Neuronal stem cell (in vitro differentiated cells): Measurements from ENCODE around the gene MAN1B1.

Experiments
- DNase-seq: peaks from one replicate; pipeline ENCODE4 v3.0.0-alpha.2; 2013; ENCODE audit warnings: low spot score
- H2AFZ ChIP-seq: one replicate; pipeline ENCODE4 v1.6.1; 2013; ENCODE audit warnings: mild to moderate bottlenecking, low read length, inconsistent platforms
- H2AK5ac ChIP-seq: 2 replicates; pipeline ENCODE4 v1.6.1; 2013; ENCODE audit warnings: low read depth, mild to moderate bottlenecking, inconsistent platforms, low read length, moderate library complexity, mixed read lengths
- H2BK120ac ChIP-seq: 2 replicates; pipeline ENCODE4 v1.6.1; 2013; ENCODE audit warnings: low read depth, mild to moderate bottlenecking, inconsistent platforms, low read length, moderate library complexity, mixed read lengths
- H2BK12ac ChIP-seq: one replicate; pipeline ENCODE4 v1.6.1; 2013; ENCODE audit warnings: low read length, inconsistent platforms
- H2BK15ac ChIP-seq: 2 replicates; pipeline ENCODE4 v1.6.1; 2013; ENCODE audit warnings: mild to moderate bottlenecking, low read length, inconsistent platforms, mixed read lengths
- H2BK5ac ChIP-seq: one replicate; pipeline ENCODE4 v1.6.1; 2013; ENCODE audit warnings: inconsistent platforms, mild to moderate bottlenecking, low read length, moderate library complexity
- H3K14ac ChIP-seq: one replicate; pipeline ENCODE4 v1.6.1; 2013; ENCODE audit warnings: low read length, inconsistent platforms
- H3K18ac ChIP-seq: 2 replicates; pipeline ENCODE4 v1.6.1; 2013; ENCODE audit warnings: low read length, inconsistent platforms
- H3K23ac ChIP-seq: 2 replicates; pipeline ENCODE4 v1.6.1; 2013; ENCODE audit warnings: low read depth, mild to moderate bottlenecking, mixed read lengths, low read length, inconsistent platforms; ENCODE audit not compliant: poor library complexity
- H3K27ac ChIP-seq: replicated peaks from 3 replicates; pipeline ENCODE4 v1.5.1; 2013; ENCODE audit warnings: low read length, inconsistent platforms
- H3K27me3 ChIP-seq, 3 experiments: 2 replicates each; pipeline ENCODE4 v1.6.1; 2013; ENCODE audit warnings: low read length in 3 of 3, mild to moderate bottlenecking in 2 of 3, inconsistent platforms in 1 of 3, low read depth in 1 of 3, mixed read lengths in 1 of 3, moderate library complexity in 1 of 3; ENCODE audit not compliant: control insufficient read depth in 3 of 3, insufficient read depth in 3 of 3
- H3K36me3 ChIP-seq, 2 donors: replicated peaks in 1 of 2; 2 replicates each; pipeline ENCODE4 v1.6.1; 2013; ENCODE audit warnings: low read length in 2 of 2; ENCODE audit not compliant: control insufficient read depth in 2 of 2, insufficient read depth in 2 of 2
- H3K4ac ChIP-seq: 2 replicates; pipeline ENCODE4 v1.6.1; 2013; ENCODE audit warnings: inconsistent platforms, mild to moderate bottlenecking, low read length, moderate library complexity
- H3K4me1 ChIP-seq, 2 donors: 1 replicate in 1 of 2; 2 replicates in 1 of 2; pipeline ENCODE4 v1.6.1; 2013; ENCODE audit warnings: low read length in 2 of 2, low read depth in 1 of 2; ENCODE audit not compliant: control insufficient read depth in 2 of 2, insufficient read depth in 1 of 2
- H3K4me2 ChIP-seq: one replicate; pipeline ENCODE4 v1.6.1; 2013; ENCODE audit warnings: mild to moderate bottlenecking, low read length, inconsistent platforms; ENCODE audit not compliant: insufficient read depth, poor library complexity, severe bottlenecking
- H3K4me3 ChIP-seq, 2 donors: 2 replicates each; pipeline ENCODE4 v1.5.1; 2013; ENCODE audit warnings: low read length in 2 of 2, mild to moderate bottlenecking in 2 of 2, inconsistent platforms in 1 of 2, moderate library complexity in 1 of 2
- H3K79me1 ChIP-seq: one replicate; pipeline ENCODE4 v1.6.1; 2013; ENCODE audit warnings: low read depth, mild to moderate bottlenecking, inconsistent platforms, low read length, moderate library complexity
- H3K9ac ChIP-seq: one replicate; pipeline ENCODE4 v1.6.1; 2013; ENCODE audit warnings: mild to moderate bottlenecking, low read depth, low read length, inconsistent platforms; ENCODE audit not compliant: poor library complexity
- H3K9me3 ChIP-seq, 2 donors: replicated peaks in 1 of 2; 2 replicates each; pipeline versions ENCODE3 to v1.6.1; 2013; ENCODE audit warnings: low read length in 2 of 2, mild to moderate bottlenecking in 2 of 2, inconsistent platforms in 1 of 2, low read depth in 1 of 2, mixed read lengths in 1 of 2, moderate library complexity in 1 of 2; ENCODE audit not compliant: control insufficient read depth in 2 of 2, insufficient read depth in 1 of 2
- H4K8ac ChIP-seq: one replicate; pipeline ENCODE4 v1.6.1; 2013; ENCODE audit warnings: low read depth, mild to moderate bottlenecking, inconsistent platforms, low read length, moderate library complexity
- H4K91ac ChIP-seq: one replicate; pipeline ENCODE4 v1.6.1; 2013; ENCODE audit warnings: low read length, low read depth, mild to moderate bottlenecking, inconsistent platforms; ENCODE audit not compliant: poor library complexity
- WGBS, 2 donors: extraction: QIAGEN DNeasy Blood & Tissue Kit; methylation state at CpG; one replicate each; pipeline ENCODE4 v1.1.7; 2013; ENCODE audit warnings: missing lambda C conversion rate in 2 of 2, mixed read lengths in 1 of 2; ENCODE audit not compliant: insufficient read length in 2 of 2, insufficient replicate concordance in 1 of 2; ENCODE audit errors: extremely low coverage in 2 of 2; 5-methylcytosine and 5-hydroxymethylcytosine counted together

Gene MAN1B1

GRCh38 chr9:137096785-137097546, 10.2 kb downstream of the MAN1B1 start:
- Histone ChIP-seq H3K14ac (peak overlapping the region; percentile 56), H3K23ac (no peak overlapping the region), H3K4me3 (no peak overlapping the region), H4K91ac (no peak overlapping the region), H2BK15ac (no peak overlapping the region), H3K4me2 (no peak overlapping the region), H3K79me1 (peaks cover 2% of the 10 kb centered on the region), H2BK5ac (no peak overlapping the region), H3K4ac (no peak overlapping the region), H3K9ac (no peak overlapping the region), H3K36me3 (peaks cover 41 to 72% of the 10 kb centered on the region in 2 donors), H4K8ac (no peak overlapping the region), H2AK5ac (no peak overlapping the region), H3K27me3 (no peaks in the 10 kb centered on the region), H3K18ac (no peak overlapping the region), H2BK120ac (no peak overlapping the region), H3K27ac (no peak overlapping the region), H3K9me3 (peaks cover 10% of the 10 kb centered on the region in 2 donors), H2BK12ac (no peak overlapping the region), H3K4me1 (no peaks in the 10 kb centered on the region), H2AFZ (no peak overlapping the region)
- no CpG with 5 or more reads among the region's 31 CpGs for WGBS, 2 donors
- no peak for DNase-seq

GRCh38 chr9:137097761-137098462, 11.1 kb downstream of the MAN1B1 start:
- H3K9me3 ChIP-seq: peaks cover 17 to 19% of the 10 kb centered on the region in 2 donors
- no peak overlapping the region for H2BK120ac ChIP-seq
- H3K4me3 ChIP-seq: no peak overlapping the region
- H4K91ac ChIP-seq: no peak overlapping the region
- H3K18ac ChIP-seq: no peak overlapping the region
- H2AK5ac ChIP-seq: no peak overlapping the region
- no peak overlapping the region for H3K4ac ChIP-seq
- no peak overlapping the region for H3K23ac ChIP-seq
- H2BK15ac ChIP-seq: no peak overlapping the region
- no peak overlapping the region for H4K8ac ChIP-seq
- no peak overlapping the region for H2BK5ac ChIP-seq
- H3K4me1 ChIP-seq: no peaks in the 10 kb centered on the region
- H2AFZ ChIP-seq: no peak overlapping the region
- H3K27ac ChIP-seq: no peak overlapping the region
- H3K27me3 ChIP-seq: no peaks in the 10 kb centered on the region
- H3K14ac ChIP-seq: peak overlapping the region; percentile 38
- no peak overlapping the region for H3K4me2 ChIP-seq
- H2BK12ac ChIP-seq: peak overlapping the region; percentile 6
- H3K36me3 ChIP-seq: peaks cover 48 to 73% of the 10 kb centered on the region in 2 donors
- H3K79me1 ChIP-seq: peaks cover 4% of the 10 kb centered on the region
- WGBS, 2 donors: no CpG with 5 or more reads among the region's 20 CpGs
- DNase-seq: no peak
- H3K9ac ChIP-seq: no peak overlapping the region

GRCh38 chr9:137099231-137099630, 12.4 kb downstream of the MAN1B1 start:
- Histone ChIP-seq H4K8ac (no peak overlapping the region), H3K14ac (peak overlapping the region; percentile 71), H3K23ac (peak overlapping the region; percentile 75), H2BK15ac (no peak overlapping the region), H2BK120ac (no peak overlapping the region), H4K91ac (no peak overlapping the region), H3K9ac (no peak overlapping the region), H3K36me3 (peaks cover 59 to 81% of the 10 kb centered on the region in 2 donors), H3K4me3 (peak overlapping the region in 1 of 2 donors; percentile 33), H3K27ac (no peak overlapping the region), H3K79me1 (peaks cover 6% of the 10 kb centered on the region), H3K18ac (no peak overlapping the region), H3K4me1 (no peaks in the 10 kb centered on the region), H2BK12ac (no peak overlapping the region), H3K4me2 (no peak overlapping the region), H2BK5ac (peak overlapping the region; percentile 1), H3K9me3 (peaks cover 23 to 29% of the 10 kb centered on the region in 2 donors), H3K4ac (no peak overlapping the region), H3K27me3 (no peaks in the 10 kb centered on the region), H2AK5ac (no peak overlapping the region), H2AFZ (no peak overlapping the region)
- DNase-seq: no peak
- no CpG with 5 or more reads among the region's 14 CpGs for WGBS, 2 donors
